ENCODE results near the gene RAVER2. TPM values are rescaled to one million over a fixed set of nuclear protein-coding genes. Genes with fewer than 3 reads are reported as not detected.

RAVER2 gene
- total and polyA plus RNA-seq, 2 of the 13 experiments (the other 11 are each of a cell fraction or from before 2014, with no cell fraction given), result 11.4 to 15.4 TPM

DNA sequence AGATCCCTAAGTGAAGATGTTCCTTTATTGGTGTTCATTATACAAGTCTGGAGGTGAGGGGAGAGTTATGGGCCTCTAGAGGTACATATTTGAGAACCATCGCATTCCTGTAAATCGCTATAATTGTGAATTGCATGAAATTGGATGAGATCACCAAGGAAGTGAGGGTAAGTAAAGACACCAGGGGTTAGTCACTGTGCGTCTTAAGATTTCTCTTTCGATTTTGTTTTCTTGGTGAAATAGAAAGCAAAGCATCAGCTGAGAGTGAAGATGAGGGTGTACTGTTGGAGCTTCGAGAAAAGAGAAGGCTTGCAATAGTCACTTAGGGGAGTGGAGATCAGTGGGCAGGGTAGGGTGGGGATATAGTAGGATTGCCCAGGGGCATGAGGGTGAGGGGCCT lies 82.1 kb downstream of the RAVER2 start:
- no peak overlapping the region for H3K9ac ChIP-seq (ENCODE audit: insufficient read depth, low read depth, low read length)
- CTCF ChIA-PET (ENCODE audit: low intra/inter-chr PET ratio, low total read pairs), result no interaction called here
- in situ Hi-C loops (cut with HindIII; ENCODE audit: extremely low pct_ligation_motif_present, low pct_unique_long_range_greater_than_20kb), result loop anchor here (5.0 kb wide), 1 partner anchor 140 kb away; no protein-coding TSS in a partner anchor

More for the DNA sequence above, 82.1 kb downstream of the RAVER2 start:
- Histone ChIP-seq H3K79me2 (ENCODE audit: insufficient read depth, low read length) (no peaks in the 10 kb centered on the region), H4K20me1 (ENCODE audit: insufficient read depth, low read length) (no peaks in the 10 kb centered on the region), H3K4me1 (ENCODE audit: insufficient read depth, low read length) (peaks cover 9% of the 10 kb centered on the region), H2AFZ (ENCODE audit: low read length) (no peak overlapping the region), H3K9me3 (ENCODE audit: low read length) (no peaks in the 10 kb centered on the region), H3K36me3 (replicated peaks in 1 of 2; ENCODE audit: control insufficient read depth in 1 of 2, insufficient read depth in 2 of 2, low read length in 2 of 2) (0 out of 5 replicates have a peak, but pooled peaks cover 0 to 5% of the 10 kb centered on the region in 2 experiments), H3K4me2 (ENCODE audit: low read depth, low read length) (no peak overlapping the region), H3K27me3 (ENCODE audit: control insufficient read depth in 1 of 2, insufficient read depth in 2 of 2, low read length in 2 of 2) (no peaks in the 10 kb centered on the region), H3K27ac (ENCODE audit: extremely low read length, insufficient read depth, low read length) (no peak overlapping the region), H3K4me3 (replicated peaks in 1 of 3; ENCODE audit: insufficient read depth in 1 of 3, low read depth in 2 of 3, low read length in 3 of 3) (no peak overlapping the region)
- ATAC-seq (no peak), FAIRE-seq (no peak), DNase-seq (ENCODE audit: low spot score) (no peak)
- intact Hi-C loops (cut with micrococcal nuclease; ENCODE audit: unreplicated experiment), result no loop called here
- TF ChIP-seq HDAC1 (CRISPR knock-in tag; IDR thresholded peaks at IDR 0.05) (no peak), LBX2 (CRISPR knock-in tag; IDR thresholded peaks at IDR 0.05; ENCODE audit: borderline replicate concordance) (no peak), HCFC1 (IDR thresholded peaks at IDR 0.05; ENCODE audit: low read depth, low read length) (no peak), NR2C2 (CRISPR knock-in tag; IDR thresholded peaks at IDR 0.05; ENCODE audit: borderline replicate concordance) (no peak), ZNF180 (CRISPR knock-in tag; IDR thresholded peaks at IDR 0.05; ENCODE audit: borderline replicate concordance, low read depth) (no peak), PHF21A (CRISPR knock-in tag; IDR thresholded peaks at IDR 0.05) (no peak), FOXP1 (IDR thresholded peaks at IDR 0.05) (no peak), FOXP1 (CRISPR knock-in tag; IDR thresholded peaks at IDR 0.05) (no peak), REL (CRISPR knock-in tag; conservative IDR thresholded peaks at IDR 0.05) (no peak), SYNCRIP (IDR thresholded peaks at IDR 0.05; ENCODE audit: insufficient read depth, low read depth, low read length) (no peak), IRF2 (CRISPR knock-in tag; IDR thresholded peaks at IDR 0.05) (no peak), ZNF136 (CRISPR knock-in tag; IDR thresholded peaks at IDR 0.05; ENCODE audit: low read depth) (no peak), ZSCAN21 (CRISPR knock-in tag; IDR thresholded peaks at IDR 0.05; ENCODE audit: borderline replicate concordance) (no peak), ZNF20 (CRISPR knock-in tag; IDR thresholded peaks at IDR 0.05) (no peak), ZNF577 (CRISPR knock-in tag; IDR thresholded peaks at IDR 0.05; ENCODE audit: borderline replicate concordance, low read depth) (no peak), ARHGAP35 (CRISPR knock-in tag; IDR thresholded peaks at IDR 0.05; ENCODE audit: borderline replicate concordance) (no peak), GTF3A (CRISPR knock-in tag; conservative IDR thresholded peaks at IDR 0.05) (no peak), ZNF660 (CRISPR knock-in tag; IDR thresholded peaks at IDR 0.05; ENCODE audit: borderline replicate concordance, low read depth) (no peak), NR2F2 (IDR thresholded peaks at IDR 0.05; ENCODE audit: borderline replicate concordance, low read depth) (no peak)
- TF ChIP-seq, protein P1, sequence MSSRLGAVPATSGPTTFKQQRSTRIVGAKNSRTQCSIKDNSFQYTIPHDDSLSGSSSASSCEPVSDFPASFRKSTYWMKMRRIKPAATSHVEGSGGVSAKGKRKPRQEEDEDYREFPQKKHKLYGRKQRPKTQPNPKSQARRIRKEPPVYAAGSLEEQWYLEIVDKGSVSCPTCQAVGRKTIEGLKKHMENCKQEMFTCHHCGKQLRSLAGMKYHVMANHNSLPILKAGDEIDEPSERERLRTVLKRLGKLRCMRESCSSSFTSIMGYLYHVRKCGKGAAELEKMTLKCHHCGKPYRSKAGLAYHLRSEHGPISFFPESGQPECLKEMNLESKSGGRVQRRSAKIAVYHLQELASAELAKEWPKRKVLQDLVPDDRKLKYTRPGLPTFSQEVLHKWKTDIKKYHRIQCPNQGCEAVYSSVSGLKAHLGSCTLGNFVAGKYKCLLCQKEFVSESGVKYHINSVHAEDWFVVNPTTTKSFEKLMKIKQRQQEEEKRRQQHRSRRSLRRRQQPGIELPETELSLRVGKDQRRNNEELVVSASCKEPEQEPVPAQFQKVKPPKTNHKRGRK (CRISPR knock-in tag; IDR thresholded peaks at IDR 0.05), result no peak
- TF ChIP-seq, protein P2, sequence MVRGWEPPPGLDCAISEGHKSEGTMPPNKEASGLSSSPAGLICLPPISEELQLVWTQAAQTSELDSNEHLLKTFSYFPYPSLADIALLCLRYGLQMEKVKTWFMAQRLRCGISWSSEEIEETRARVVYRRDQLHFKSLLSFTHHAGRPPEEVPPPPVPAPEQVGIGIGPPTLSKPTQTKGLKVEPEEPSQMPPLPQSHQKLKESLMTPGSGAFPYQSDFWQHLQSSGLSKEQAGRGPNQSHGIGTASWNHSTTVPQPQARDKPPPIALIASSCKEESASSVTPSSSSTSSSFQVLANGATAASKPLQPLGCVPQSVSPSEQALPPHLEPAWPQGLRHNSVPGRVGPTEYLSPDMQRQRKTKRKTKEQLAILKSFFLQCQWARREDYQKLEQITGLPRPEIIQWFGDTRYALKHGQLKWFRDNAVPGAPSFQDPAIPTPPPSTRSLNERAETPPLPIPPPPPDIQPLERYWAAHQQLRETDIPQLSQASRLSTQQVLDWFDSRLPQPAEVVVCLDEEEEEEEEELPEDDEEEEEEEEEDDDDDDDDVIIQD (CRISPR knock-in tag; IDR thresholded peaks at IDR 0.05; ENCODE audit: low read depth), result no peak
- no TSS peak for BruUV-seq (replicated peaks)
- POLR2A ChIA-PET, result no interaction called here
- WGBS (ENCODE audit: low lambda C conversion rate), result 95% methylated on average over 5 of the region's 5 CpGs
